T1000 (cell line): ENCODE data around the gene C20orf144.
"Not testable (repeated sequence)": the region's sequence is repeated elsewhere in the genome, so short reads cannot be mapped to it uniquely, and the experiment has no call there.

Experiments
- DNase-seq: peaks from one replicate; lab custom pipeline; 2025; ENCODE audit warnings: mixed read lengths; lab: John Stamatoyannopoulos, UW

Gene C20orf144

DNA sequence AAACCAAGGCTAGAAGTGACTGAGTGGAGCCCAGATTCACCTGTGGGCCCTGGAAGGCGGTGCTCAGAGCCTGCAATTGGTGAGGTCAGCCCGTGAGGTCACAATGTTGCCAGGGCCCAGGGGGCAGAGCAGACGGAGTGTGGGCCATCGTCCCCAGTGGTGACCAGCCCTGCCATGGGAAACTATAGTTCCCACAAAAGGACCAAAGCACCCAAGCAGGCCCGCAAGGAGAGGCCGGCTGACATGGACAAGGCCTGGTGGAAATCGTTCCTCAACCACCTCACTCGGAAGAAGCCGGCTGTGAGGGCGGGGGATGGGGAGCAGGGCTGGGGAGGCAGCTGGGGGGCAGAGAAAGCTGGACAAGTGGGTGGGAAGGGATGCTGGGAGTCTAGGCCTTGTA lies at the start of gene C20orf144:
TSS of gene C20orf144 (plus strand) at position 156 of the 400 bp plus-strand sequence. CDS start at position 175, 19 bp downstream.
- no peak for DNase-seq

DNA sequence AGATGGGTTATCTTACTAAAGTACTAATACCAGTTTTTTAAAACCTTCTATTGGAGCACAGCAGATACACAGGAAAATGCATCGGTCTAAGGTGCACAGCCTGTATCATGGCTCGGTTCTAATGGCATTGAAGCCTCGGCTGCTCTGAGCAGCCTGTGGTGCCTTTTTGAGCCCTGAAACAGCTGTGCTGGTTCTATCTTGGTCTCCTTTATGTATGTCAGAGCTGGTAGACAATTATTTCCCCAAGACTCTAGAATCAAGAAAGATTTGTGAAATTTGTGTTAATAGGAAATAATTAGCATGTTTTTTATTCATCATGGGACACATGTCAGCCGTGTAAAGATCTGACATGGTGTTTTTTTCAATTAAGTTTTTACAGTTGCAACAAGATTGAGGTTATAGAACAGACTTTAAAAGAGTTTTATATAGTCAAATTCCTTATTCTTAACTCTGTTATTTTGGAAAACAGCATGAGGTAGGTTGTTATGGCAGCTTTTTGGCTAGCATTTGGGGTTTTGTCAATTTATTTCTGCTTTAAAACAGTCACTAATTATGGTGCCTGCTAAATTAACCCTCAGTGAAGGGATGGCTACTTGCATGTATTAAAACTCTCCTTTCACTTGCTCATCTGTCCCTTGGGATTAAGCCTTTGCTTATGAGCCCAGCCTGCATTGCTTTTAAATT lies 40.3 kb upstream of the C20orf144 start:
- DNase-seq: no peak

DNA sequence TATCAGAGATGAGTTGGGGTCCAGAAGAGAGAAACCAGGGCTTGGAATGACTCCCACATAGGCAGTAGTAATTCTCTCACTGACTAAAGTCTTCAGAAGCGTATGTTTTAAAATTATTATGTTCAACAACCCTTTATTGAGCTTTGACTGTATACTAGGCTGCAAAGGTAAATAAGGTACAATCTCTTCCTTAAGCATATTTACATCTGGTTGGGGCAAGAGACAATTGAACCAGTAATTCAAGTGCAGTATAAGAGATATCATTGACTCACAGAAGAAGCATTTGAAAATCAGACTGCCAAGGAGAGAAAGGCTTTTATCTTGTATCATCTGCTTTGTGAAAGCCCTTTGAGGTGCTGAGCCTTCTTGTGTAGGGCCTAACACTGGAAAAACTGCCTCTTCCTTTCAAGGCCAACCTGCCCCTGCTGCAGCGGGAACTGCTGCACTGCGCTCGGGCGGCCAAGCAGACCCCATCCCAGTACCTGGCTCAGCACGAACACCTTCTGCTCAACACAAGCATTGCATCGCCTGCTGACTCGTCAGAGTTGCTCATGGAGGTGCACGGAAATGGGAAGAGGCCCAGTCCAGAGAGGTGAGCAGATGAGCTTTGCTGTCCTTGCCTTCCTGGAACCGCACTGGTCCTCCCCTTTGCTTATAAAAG lies 39.3 kb upstream of the C20orf144 start:
- no peak for DNase-seq

DNA sequence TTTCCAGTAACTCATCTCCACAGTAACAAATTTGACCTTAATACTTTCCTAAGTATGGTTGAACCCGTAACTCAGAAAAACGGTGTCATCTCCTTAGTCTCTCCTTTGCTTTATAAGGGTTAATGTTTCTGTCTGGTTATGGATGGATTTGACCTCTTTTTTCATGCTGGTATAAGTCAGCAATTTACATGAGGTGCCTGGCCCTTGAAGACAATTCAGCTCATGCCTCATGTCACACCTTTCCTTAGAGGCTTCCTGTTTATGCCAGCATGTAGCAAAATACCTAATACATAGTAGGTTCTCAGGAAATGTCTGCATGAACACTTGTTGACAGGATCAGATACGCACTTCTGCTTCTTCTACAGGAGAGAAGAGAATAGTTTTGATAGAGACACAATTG lies 37.7 kb upstream of the C20orf144 start:
- no peak for DNase-seq

DNA sequence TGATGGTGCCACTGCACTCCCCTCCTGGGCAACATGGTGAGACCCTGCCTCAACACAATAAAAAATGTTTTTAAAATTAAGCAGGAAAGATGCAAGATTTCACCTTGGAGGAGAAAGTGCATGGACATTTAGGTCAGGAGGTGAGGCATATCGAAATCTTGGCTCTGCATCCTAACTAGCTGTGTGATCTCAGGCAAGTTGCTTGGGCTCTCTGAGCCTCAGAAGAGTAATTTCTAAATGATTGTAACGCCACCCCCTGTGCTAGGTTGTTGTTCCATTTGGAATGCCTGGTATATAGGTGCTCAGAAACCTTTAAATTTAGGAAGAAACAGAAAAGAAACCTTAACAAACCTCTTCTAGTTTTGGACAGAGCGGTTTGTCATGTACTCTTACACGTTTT lies 35.9 kb upstream of the C20orf144 start:
- DNase-seq: no peak

DNA sequence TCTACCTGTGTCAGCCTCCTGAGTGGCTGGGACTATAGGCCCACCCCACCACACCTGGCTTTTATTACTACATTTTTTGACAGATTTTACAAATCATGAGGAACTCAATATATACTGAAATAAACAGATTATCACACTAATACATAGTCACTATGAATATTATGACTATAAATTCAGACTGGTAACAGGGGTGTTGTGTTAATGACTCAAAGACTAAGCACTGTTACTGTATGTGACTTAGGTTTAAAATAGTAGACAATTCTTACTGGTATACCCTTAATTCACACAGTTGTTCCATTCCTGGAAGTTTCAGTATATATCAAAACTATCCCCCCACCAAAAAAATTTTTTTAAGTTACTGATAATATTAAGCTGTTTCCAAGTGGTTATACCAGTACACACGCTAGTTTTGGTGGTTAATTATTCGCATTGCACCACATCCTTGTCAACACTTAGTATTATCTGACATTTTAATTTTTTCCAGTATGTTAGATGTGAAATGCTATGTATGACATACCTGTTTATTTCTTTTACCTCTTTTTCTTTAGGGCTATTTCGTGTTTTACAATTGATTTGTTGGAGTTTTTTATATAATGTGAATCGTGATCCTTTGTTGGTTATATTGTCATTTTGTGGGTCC lies 34.4 kb upstream of the C20orf144 start:
- no peak for DNase-seq

DNA sequence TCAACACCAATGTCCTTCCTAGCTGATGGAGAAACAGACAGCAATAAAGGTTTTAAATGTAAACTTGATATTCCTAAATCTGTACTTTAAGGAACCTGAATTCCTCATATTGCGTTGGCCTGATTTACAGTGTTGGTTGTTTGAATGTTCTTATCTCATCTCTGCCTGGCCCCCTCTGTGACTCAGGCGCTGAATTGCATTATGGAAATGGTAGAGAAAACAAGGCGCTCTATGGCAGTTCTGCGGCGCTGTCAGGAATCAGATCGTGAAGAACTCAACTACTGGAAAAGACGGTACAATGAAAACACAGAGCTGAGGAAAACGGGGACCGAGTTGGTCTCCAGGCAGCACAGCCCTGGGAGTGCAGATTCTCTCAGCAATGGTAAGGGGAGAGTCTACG lies 32.6 kb upstream of the C20orf144 start:
- no peak for DNase-seq

DNA sequence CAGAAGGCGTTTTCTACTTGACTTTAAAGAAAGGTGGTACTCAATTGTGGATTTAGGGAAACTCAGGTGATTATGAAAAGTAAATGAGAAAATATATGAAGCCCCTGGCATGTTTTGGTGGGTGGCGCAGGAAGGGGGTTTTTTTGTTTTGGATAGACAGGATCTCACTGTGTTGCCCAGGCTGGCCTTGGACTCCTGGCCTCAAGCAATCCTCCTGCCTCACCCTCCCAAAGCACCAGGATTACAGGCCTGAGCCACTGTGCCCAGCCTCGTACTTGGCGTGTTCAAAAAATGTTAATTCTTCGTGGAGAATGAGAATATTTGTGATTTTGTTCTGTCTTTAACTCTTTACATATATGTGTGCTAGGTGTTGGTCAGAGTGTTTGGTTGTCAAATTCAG lies 32.1 kb upstream of the C20orf144 start:
- DNase-seq: no peak

DNA sequence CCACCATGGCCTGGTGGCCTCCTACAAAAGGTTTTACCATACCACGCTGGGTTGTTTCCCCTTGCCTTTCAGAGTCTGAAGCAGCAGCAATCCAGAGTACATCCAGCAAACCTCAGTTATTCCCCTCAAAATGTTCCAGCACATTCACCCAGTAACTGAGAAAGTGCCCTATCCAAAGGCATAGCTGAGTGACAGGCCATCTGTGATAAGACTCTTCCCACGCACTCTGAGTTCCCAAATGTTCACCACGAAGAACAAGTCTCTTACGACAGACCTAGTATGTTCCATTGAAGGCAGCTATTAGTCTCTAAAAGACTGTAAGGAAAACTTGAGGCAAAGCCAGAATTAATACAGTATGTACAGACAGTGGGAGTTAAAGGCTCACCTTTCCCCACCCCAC lies 31.6 kb upstream of the C20orf144 start:
- no peak for DNase-seq

DNA sequence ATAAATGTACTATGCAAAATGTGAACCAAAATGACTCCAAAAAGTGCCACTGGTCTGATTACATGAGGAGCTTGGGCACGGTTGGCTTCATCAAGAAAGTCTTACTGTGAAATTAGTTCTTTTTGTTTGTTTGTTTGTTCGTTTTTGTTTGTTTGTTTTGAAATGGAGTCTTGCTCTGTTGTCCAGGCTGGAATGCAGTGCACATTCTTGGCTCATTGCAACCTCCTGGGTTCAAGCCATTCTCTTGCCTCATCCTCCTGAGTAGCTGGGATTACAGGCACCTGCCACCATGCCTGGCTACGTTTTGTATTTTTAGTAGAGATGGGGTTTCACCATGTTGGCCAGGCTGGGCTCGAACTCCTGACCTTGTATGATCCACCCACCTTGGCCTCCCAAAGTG lies 30.2 kb upstream of the C20orf144 start:
- DNase-seq: not testable (repeated sequence)

DNA sequence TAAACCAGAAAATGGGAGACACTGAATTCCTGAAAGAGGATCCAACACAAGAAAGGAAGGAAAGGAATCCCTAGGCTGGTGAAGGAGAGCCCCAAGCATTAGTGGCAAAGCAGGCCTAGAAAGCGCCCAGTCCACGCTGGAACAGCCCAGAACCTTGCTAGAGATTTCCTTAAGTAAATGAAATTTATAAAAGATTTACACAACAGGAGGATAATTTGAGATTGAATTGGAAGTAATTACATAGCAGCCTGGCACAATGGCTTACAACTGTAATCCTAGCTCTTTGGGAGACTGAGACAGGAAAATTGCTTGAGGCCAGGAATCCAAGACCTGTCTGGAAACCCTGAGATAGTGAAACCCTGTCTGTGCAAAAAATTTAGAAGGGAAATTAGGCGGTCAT lies 26.8 kb upstream of the C20orf144 start:
- DNase-seq: no peak

DNA sequence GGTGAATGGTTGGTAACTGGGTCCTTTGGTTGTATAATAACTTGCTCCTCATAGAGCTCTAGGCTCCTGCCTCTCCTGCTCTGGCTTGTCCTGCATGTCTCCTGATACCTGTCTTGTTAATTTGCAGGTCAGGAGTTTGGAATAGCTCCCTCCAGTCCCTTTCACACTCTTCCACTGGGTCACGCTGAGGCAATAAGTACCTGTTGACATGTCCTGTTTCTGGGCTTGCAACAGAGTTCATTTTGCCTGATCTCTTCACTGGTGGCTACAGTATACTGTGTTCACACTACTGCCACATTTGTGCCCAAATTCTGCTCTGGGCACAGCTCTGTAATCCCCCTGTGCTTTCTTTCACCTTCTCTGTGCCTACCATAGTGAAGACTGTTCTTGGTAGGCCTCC lies 25.4 kb upstream of the C20orf144 start:
- DNase-seq: no peak

DNA sequence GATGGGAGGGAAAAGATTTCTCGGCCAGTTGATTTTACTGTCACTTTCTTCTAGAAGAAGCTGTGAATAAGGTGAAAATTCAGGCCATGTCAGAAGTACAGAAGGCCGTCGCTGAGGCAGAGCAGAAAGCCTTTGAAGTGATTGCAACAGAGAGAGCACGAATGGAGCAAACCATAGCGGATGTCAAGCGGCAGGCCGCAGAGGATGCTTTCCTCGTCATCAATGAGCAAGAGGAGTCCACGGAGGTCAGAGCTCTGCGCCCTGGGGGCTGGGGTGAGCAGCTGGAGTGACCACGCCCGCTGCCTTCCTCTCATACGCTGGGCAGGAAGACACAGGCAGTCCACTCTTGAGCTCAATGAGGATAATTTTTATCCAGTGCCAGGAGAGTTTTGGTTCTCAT lies 21.8 kb upstream of the C20orf144 start:
- no peak for DNase-seq

DNA sequence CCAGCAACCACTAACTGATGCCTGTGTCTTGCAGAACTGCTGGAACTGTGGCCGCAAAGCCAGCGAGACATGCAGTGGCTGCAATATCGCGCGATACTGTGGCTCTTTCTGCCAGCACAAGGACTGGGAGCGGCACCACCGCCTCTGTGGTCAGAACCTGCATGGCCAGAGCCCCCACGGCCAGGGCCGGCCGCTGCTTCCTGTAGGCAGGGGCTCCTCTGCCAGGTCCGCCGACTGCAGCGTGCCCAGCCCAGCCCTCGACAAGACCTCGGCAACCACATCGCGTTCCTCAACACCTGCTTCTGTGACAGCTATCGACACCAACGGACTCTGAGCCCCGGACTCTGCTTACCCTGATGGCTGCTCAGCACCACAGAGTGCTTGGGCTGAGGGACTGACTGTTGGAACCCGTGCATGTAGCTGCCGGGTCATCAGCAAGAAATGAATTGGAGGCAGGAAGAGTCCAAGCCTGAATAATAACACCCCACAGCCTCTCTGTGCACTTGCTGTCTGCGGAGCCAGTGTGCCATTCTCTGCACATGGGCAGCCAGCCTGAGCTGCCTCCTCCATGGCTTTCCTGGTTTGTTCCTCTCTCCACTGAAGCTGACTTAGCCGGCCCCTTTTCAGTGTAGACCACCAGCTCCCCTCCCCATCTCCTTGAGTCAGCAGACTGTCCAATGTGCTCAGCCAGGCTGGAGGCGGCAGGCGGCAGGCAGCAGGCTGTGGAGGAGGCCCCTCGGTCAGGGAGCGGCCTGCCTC lies 17.6 kb upstream of the C20orf144 start:
- DNase-seq: no peak

DNA sequence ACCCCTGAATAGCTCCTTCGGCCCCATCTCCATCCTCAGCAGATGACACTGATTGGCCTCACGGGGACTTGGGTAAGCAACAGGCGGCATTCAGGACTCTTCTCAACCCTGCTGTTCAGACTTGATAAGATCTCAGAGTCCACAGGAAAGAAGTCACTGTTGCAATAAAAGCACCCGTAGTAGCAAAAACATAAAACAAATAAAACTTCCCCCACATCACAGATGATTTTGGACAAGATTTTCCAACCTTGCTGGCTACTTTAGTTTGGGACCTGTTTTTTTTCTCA lies 17.1 kb upstream of the C20orf144 start:
- no peak for DNase-seq

DNA sequence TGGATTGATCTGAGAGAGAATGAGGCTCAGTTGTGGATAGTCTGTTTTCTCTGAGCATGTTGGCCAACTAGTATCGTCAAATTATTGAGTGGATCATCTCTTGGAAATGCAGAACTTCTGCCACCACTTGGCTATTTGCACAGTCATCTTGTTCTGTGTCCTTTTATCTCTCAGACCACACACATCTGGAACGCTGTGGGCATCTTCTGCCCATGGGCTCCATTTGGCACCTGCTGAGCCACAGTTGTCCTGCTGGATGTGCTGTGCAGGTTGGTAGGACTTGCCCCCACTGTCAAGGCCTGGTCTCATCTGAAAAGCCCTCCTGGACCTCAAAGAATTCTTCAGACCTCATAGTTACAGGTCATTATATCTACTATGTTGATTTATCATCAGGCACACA lies 16.7 kb upstream of the C20orf144 start:
- DNase-seq: no peak

DNA sequence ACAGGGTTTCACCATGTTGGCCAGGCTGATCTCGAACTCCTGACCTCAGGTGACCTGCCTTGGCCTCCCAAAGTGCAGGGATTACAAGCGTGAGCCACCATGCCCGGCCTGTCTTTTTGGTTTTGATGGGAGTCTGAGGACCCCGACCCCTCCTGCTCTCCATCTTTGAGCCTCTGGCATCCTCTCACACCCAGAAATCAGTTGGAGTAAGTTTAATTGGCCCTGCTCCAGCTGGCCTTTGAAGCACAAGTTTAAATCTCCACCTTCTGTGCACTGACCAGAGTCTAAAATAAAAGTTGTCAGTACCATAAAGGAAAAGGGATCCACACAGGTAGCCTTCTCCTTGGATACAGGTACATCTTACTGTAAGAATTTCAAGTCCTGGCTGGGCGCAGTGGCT lies 15.9 kb upstream of the C20orf144 start:
- DNase-seq: no peak

DNA sequence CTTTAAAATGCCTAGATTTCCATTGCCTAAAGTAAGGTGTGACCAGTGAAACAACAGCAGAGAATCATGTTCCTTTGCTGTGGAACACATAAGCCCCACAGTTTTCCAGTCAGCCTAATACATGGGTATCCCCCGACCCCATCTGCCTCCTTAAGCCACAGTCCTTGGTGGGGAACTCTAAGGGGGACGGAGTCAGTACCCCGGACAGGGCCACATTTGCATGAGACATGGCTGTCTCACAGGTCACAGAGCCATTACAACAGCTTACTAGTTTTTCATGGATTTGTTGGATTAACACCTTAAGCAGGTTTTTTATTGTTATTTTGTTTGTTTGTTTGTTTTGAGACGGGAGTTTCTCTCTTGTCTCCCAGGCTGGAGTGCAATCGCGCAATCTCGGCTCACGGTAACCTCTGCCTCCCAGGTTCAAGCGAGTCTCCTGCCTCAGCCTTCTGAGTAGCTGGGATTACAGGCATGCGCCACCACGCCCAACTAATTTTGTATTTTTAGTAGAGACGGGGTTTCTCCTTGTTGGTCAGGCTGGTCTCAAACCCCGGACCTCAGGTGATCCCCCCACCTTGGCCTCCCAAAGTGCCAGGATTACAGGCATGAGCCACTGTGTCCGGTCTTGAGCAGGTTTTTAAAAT lies 15.0 kb upstream of the C20orf144 start:
- not testable (repeated sequence) for DNase-seq

DNA sequence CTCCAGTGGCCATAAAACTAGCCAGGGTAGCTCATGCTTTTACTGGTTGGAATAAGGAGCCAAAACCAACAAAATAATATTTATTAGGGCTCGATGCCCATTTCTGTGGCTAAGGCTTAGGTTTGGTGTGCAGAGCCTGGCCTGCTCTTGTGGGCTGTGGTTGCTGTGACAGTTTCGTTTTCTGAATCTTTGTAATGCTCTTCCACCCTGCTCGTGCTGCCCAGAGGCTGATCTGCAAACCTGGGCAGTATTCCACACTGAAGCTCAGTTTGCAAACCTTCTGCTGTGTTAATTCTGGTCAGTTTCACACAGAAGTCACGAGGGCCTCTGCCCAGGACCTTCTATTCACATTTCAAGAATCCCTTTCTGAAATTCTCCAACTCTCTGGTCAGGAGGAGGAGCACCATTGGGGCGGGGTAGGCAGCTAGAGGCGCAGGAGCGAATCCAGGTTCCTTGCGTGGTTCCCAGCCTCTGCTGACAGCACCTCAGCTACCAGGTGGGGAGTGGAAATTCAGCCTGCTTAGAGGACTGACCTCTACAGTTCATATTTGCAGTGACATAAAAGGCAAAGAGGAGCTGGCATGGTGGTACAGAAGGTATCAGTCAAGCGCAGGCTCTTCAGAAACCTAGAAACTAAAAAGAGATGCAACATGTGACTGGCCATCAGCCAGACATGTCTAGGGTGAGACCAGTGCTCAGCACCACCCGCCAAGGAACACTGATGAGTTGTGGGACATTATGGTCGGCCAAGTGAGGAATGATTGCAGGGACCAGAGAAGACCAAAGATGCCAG lies 14.3 kb upstream of the C20orf144 start:
- DNase-seq: peak; percentile 25

DNA sequence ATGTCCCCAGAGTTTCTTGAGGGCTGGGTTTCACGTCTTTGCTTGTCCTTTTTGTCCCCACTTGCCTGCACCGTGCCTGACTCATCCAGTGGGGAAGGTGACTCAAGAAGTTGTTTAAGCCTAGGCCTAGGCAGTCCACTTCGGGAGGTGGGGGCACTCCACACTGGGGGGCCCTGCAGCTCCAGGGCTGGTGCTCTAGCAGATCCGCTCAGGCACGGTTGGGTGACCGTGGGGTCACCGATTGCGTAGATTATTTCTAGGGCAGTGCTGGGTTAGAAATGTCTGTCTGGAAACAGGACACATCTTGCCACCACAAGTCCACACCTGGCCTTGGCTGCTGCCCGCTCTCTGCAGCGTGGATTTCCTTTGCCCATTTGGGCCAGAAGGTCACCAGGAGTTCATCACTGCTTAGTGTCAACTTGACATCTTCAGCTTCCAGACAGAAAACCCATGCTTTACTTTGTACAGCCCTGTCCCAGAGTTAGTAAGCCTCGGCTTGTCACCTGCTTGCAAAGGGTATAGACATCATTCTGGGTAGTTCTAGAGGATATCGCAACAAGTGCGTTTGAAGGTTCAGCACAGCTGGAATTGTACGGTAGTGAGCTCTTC lies 13.6 kb upstream of the C20orf144 start:
- no peak for DNase-seq

DNA sequence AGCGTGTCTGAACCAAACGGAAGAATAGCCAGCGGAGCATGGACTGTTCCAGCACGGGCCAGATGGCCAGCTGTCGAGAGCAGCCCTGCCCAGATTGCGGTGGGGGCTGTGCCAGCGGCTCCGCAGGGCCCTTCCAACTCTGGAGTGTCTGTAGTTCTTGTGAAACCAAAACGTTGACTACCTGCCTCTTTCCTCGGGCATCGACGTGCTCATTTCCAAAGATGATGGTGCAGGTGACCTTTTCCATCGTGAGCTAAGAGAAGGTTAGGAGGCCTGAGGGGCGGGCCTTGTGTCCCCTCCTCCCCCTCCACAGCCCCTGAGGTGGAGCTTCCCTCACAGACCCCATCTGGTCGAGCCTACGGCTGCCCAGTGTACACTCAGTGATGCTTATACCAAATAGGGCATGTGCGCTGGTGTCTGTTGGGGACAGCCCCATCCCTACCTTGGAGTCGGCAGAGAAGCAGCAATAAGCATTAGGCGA lies 12.9 kb upstream of the C20orf144 start:
- no peak for DNase-seq
